Measurements from ENCODE around the gene IGFALS.

GRCh38 chr16:1765826-1766225 is 27.7 kb downstream of the IGFALS start:
- TF ChIP-seq CTCF (conservative IDR thresholded peaks at IDR 0.05), result no peak
- TF ChIP-seq EZH2 (IDR thresholded peaks at IDR 0.05; ENCODE audit: low read depth), result no peak
